HCT116 (cell line): ENCODE data around the gene NT5C3A. TPM values are rescaled to one million over a fixed set of nuclear protein-coding genes. Genes with fewer than 3 reads are reported as not detected.
"Not testable (repeated sequence)": the region's sequence is repeated elsewhere in the genome, so short reads cannot be mapped to it uniquely, and the experiment has no call there.

Source experiments
- ATAC-seq: fragments of 200-7000 bp; cut with Tn5 transposase; 2 replicates; pipeline ENCODE4 v1.9.1; 2020; ENCODE audit warnings: mild to moderate bottlenecking, moderate library complexity
- BruUV-seq: library from RNA; stranded (reverse); fragments of 400-500 nt; replicated peaks from 2 replicates; lab custom pipeline; 2021; lab: Mats Ljungman, UMichigan
- CTCF ChIA-PET: fragments of 300-600 bp; sonication (Branson Sonifier 250); formaldehyde crosslinking; loops from one replicate; lab custom pipeline; 2021; ENCODE audit warnings: antibody characterized with exemption; lab: Charles Lee
- POLR2A ChIA-PET: fragments of 300-600, 350-600 bp; sonication (Branson Sonifier 250); formaldehyde crosslinking; loops from one replicate; lab custom pipeline; 2021; ENCODE audit warnings: antibody characterized with exemption; lab: Charles Lee
- RAD21 ChIA-PET, 2 experiments: fragments of 300-600 bp; sonication (Branson Sonifier 250); formaldehyde crosslinking; loops; one replicate each; lab custom pipeline; 2023; ENCODE audit warnings: low total read pairs in 2 of 2; ENCODE audit not compliant: uncharacterized antibody in 2 of 2, unreplicated experiment in 2 of 2, low non-redundant PET in 1 of 2; lab: Charles Lee
- DNase-seq: peaks from one replicate; pipeline ENCODE4 v3.0.0-alpha.2; 2010; ENCODE audit warnings: low read depth, low spot score
- H2AFZ ChIP-seq: fragments of 200-600 bp; shearing (Covaris generic), sonication (generic); 2 replicates; pipeline ENCODE4 v1.6.1; 2017; ENCODE audit warnings: low read depth, mixed run types, mixed read lengths, antibody characterized with exemption, low read length; ENCODE audit not compliant: poor library complexity, severe bottlenecking
- H3K27ac ChIP-seq: 2 replicates; pipeline ENCODE4 v1.5.1; 2012; ENCODE audit warnings: low read depth, low read length
- H3K27me3 ChIP-seq: fragments of 200-600 bp; sonication (generic); 2 replicates; pipeline ENCODE4 v1.6.1; 2016; ENCODE audit warnings: mixed run types, low read length, mixed read lengths; ENCODE audit not compliant: insufficient read depth
- H3K36me3 ChIP-seq, 2 experiments: fragments of 200-500 bp in 1 of 2; fragments of 200-600 bp in 1 of 2; sonication (Bioruptor generic) in 1 of 2; sonication (generic) in 1 of 2; 2 replicates each; pipeline versions ENCODE4 v1.5.1 to v1.6.1; 2014 to 2016; ENCODE audit warnings: low read length in 2 of 2, inconsistent platforms in 1 of 2, mixed read lengths in 1 of 2, mixed run types in 1 of 2; ENCODE audit not compliant: insufficient read depth in 2 of 2, control insufficient read depth in 1 of 2
- H3K4me1 ChIP-seq, 2 experiments: fragments of 200-600 bp in 1 of 2; sonication (generic) in 1 of 2; 2 replicates each; pipeline versions ENCODE4 v1.5.1 to v1.6.1; 2012 to 2017; ENCODE audit warnings: low read length in 2 of 2, inconsistent platforms in 1 of 2, mild to moderate bottlenecking in 1 of 2, mixed read lengths in 1 of 2, mixed run types in 1 of 2, moderate library complexity in 1 of 2; ENCODE audit not compliant: insufficient read depth in 2 of 2, control insufficient read depth in 1 of 2
- H3K4me2 ChIP-seq: fragments of 200-600 bp; sonication (generic); 2 replicates; pipeline ENCODE4 v1.6.1; 2017; ENCODE audit warnings: mixed run types, low read length, mixed read lengths
- H3K4me3 ChIP-seq, 2 experiments: fragments of 200-600 bp in 1 of 2; sonication (generic) in 1 of 2; replicated peaks in 1 of 2; 2 replicates each; pipeline ENCODE4 v1.5.1; 2011 to 2016; ENCODE audit warnings: low read length in 2 of 2, control low read depth in 1 of 2, low read depth in 1 of 2, mild to moderate bottlenecking in 1 of 2, mixed read lengths in 1 of 2, mixed run types in 1 of 2
- H3K79me2 ChIP-seq: fragments of 200-600 bp; sonication (generic); 2 replicates; pipeline ENCODE4 v1.6.1; 2017; ENCODE audit warnings: mild to moderate bottlenecking, mixed run types, low read length, moderate library complexity, mixed read lengths; ENCODE audit not compliant: insufficient read depth
- H3K9ac ChIP-seq: fragments of 200-600 bp; sonication (generic); 2 replicates; pipeline ENCODE4 v1.6.1; 2016; ENCODE audit warnings: low read length, mixed read lengths
- H3K9me2 ChIP-seq: fragments of 200-600 bp; sonication (generic), shearing (Covaris generic); 2 replicates; pipeline ENCODE4 v1.6.1; 2017; ENCODE audit warnings: mixed run types, mild to moderate bottlenecking, moderate library complexity; ENCODE audit not compliant: insufficient read depth
- H3K9me3 ChIP-seq, 2 experiments: fragments of 200-500 bp in 1 of 2; fragments of 200-600 bp in 1 of 2; sonication (Bioruptor generic) in 1 of 2; sonication (generic) in 1 of 2; 2 replicates each; pipeline ENCODE4 v1.6.1; 2014 to 2017; ENCODE audit warnings: low read length in 2 of 2, mixed read lengths in 2 of 2, inconsistent platforms in 1 of 2, low read depth in 1 of 2, mild to moderate bottlenecking in 1 of 2, mixed run types in 1 of 2, moderate library complexity in 1 of 2; ENCODE audit not compliant: control insufficient read depth in 1 of 2, insufficient read depth in 1 of 2
- H4K20me1 ChIP-seq: fragments of 200-600 bp; sonication (generic), shearing (Covaris generic); 2 replicates; pipeline ENCODE4 v1.6.1; 2017; ENCODE audit warnings: mixed run types, mild to moderate bottlenecking, moderate library complexity; ENCODE audit not compliant: insufficient read depth
- CEBPB ChIP-seq: IDR thresholded peaks from 2 replicates; pipeline ENCODE4 v1.6.1; 2012; ENCODE audit warnings: low read depth
- ELF1 ChIP-seq: IDR thresholded peaks from 2 replicates; pipeline ENCODE4 v1.6.1; 2012; ENCODE audit warnings: low read depth, borderline replicate concordance
- EZH2phosphoT487 ChIP-seq: fragments of 200-600 bp; IDR thresholded peaks from 2 replicates; pipeline ENCODE4 v1.6.1; 2018; ENCODE audit warnings: antibody characterized with exemption, borderline replicate concordance
- JUND ChIP-seq: IDR thresholded peaks from 2 replicates; pipeline ENCODE4 v1.6.1; 2012
- POLR2AphosphoS5 ChIP-seq: IDR thresholded peaks from 2 replicates; pipeline ENCODE4 v1.6.1; 2011; ENCODE audit warnings: mild to moderate bottlenecking, low read depth, low read length, moderate library complexity
- SRF ChIP-seq: IDR thresholded peaks from 2 replicates; pipeline ENCODE4 v1.6.1; 2012; ENCODE audit warnings: low read depth
- ZNF274 ChIP-seq: fragments of 200-500 bp; sonication (Bioruptor generic); IDR thresholded peaks from 2 replicates; pipeline ENCODE4 v1.6.1; 2014; ENCODE audit warnings: mild to moderate bottlenecking, low read depth, low read length, inconsistent platforms
- intact Hi-C: fragments of 100-400 bp; cut with micrococcal nuclease; formaldehyde crosslinking; loops from 2 replicates; pipeline ENCODE4 v1.10.0; 2022
- total RNA-seq: library from RNA; stranded (reverse); gene quantifications from one replicate; pipeline ENCODE4 v1.2.1, GENCODE V29; 2021; ENCODE audit not compliant: unreplicated experiment

The NT5C3A gene
- total RNA-seq, 1 experiment from 2014 or later, result 32.5 TPM

DNA sequence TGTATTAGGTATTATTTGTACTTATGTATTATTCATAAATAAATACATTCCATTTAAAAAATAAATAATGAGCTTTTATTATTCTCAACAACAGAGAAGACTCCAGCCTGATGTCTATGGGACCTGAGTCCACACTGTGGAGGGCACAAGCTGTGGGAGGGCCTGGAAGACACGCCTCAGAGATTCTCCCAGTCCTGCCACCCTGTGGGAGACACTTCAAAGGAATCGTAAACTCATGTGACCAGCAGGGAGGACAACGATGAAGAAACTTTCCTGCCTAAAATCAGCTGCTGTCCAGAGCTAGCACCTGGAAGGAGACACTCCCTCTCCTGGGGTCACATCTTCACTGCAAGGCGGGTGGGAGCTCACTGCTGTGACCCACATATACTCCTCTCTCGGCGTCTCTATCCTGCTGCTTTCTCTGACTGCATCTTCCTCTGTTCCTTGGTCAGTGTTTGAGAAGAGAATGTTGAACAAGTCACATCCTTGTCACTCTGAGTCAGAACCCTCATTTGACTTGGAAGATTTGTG, 32.2 kb upstream of the NT5C3A start:
- H3K36me3 ChIP-seq, result peaks cover 37 to 39% of the 10 kb centered on the region in 2 experiments; a peak in 3 of 4 replicates
- H3K27ac ChIP-seq, CTCF ChIA-PET, H3K4me2 ChIP-seq, H3K9me3 ChIP-seq, H4K20me1 ChIP-seq, H2AFZ ChIP-seq, H3K9ac ChIP-seq, H3K4me1 ChIP-seq, H3K27me3 ChIP-seq, H3K9me2 ChIP-seq, intact Hi-C loops, H3K4me3 ChIP-seq, H3K79me2 ChIP-seq, DNase-seq, RAD21 ChIA-PET, POLR2A ChIA-PET: not testable (repeated sequence)
- BruUV-seq, result TSS peak; percentile 45
- ATAC-seq, result peak; percentile 49

DNA sequence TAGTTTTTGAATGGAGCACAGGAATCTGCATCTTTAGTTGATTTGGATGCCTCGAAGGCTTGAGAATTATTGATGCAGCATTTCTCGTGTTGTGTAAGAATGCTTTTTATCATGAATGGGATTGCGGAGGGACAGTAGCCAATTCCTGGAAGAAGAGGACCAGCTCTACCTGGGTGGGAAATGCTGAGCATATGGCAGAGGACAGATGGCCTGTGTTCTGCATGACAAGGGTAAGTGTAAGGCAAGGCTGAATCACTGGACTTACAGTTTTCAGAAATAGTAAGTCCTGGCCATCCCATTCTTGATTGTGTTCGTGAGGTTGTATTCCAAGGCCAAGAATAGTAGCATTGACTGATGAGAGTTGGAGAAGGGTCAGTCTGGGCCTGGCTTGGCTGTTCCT, 30.7 kb upstream of the NT5C3A start:
- BruUV-seq, result no TSS peak
- Histone ChIP-seq H3K4me2 (no peak overlapping the region), H3K9me2 (no peaks in the 10 kb centered on the region), H2AFZ (no peak overlapping the region), H3K4me1 (no peaks in the 10 kb centered on the region), H3K4me3 (no peak overlapping the region), H3K79me2 (no peaks in the 10 kb centered on the region), H3K27ac (no peak overlapping the region), H3K9me3 (no peaks in the 10 kb centered on the region), H3K27me3 (no peaks in the 10 kb centered on the region)
- CTCF ChIA-PET, result no interaction called here
- DNase-seq, result no peak
- RAD21 ChIA-PET, result no interaction called here
- POLR2A ChIA-PET, result no interaction called here
- intact Hi-C loops, result no loop called here
- no peak for TF ChIP-seq EZH2phosphoT487
- no peak for TF ChIP-seq JUND
- TF ChIP-seq ZNF274, result no peak
- TF ChIP-seq SRF, result no peak
- no peak for TF ChIP-seq CEBPB
- no peak for TF ChIP-seq ELF1
- TF ChIP-seq POLR2AphosphoS5, result no peak
- TF ChIP-seq, all 23 proteins: peak for 0
- H3K36me3 ChIP-seq, result peaks cover 26 to 29% of the 10 kb centered on the region in 2 experiments; a peak in 3 of 4 replicates
- no peak for ATAC-seq
- no peaks in the 10 kb centered on the region for H4K20me1 ChIP-seq
- no peak overlapping the region for H3K9ac ChIP-seq
